ENCODE data around the gene TTC23.

DNA sequence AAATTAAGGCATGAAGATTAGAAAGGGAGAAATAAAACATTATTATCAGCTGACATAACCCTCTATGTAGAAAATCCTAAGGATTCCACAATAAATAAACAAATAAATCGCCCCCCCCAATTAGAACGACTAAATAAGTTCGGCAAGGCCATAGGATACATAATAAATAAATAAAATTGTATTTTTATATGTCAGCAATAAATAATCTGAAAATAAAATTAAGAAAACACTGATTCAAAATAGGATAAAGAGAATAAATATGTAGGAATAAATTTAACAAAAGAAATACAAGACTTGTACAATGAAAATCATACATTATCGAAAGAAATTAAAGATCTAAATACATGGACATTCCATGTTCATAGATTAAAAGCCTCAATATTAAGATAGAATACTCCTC is 5.1 kb downstream of the TTC23 start:
- no peak for TF ChIP-seq CTCF (conservative IDR thresholded peaks at IDR 0.05; ENCODE audit: low read depth, low read length)
- TF ChIP-seq EZH2 (IDR thresholded peaks at IDR 0.05; ENCODE audit: borderline replicate concordance, low read depth, low read length, poor library complexity, severe bottlenecking), result no peak
